ENCODE measurements around the gene CALCOCO1. TPM values are rescaled to one million over a fixed set of nuclear protein-coding genes. Genes with fewer than 3 reads are reported as not detected.

The CALCOCO1 gene
- total and polyA plus RNA-seq, 2 experiments from 2014 or later: 71.3 to 74.4 TPM

GRCh38 chr12:53740130-53740491, 12.9 kb upstream of the CALCOCO1 start:
- no peak overlapping the region for H3K27ac ChIP-seq
- H2AFZ ChIP-seq: no peak overlapping the region
- WGBS (ENCODE audit: low lambda C conversion rate, missing lambda C conversion rate): 82% methylated on average over 3 of the region's 3 CpGs
- TF ChIP-seq CTCF (IDR thresholded peaks at IDR 0.05; ENCODE audit: poor library complexity) (no peak), EZH2 (IDR thresholded peaks at IDR 0.05; ENCODE audit: borderline replicate concordance) (no peak), EZH2phosphoT487 (IDR thresholded peaks at IDR 0.05; ENCODE audit: low read depth, severe bottlenecking, unreplicated experiment) (no peak)
- H3K79me2 ChIP-seq: no peaks in the 10 kb centered on the region
- DNase-seq (ENCODE audit: low spot score): no peak
- H3K4me3 ChIP-seq: no peak overlapping the region
- H3K27me3 ChIP-seq: peaks cover 86% of the 10 kb centered on the region
- H3K4me2 ChIP-seq: peak overlapping the region; percentile 86
- no peaks in the 10 kb centered on the region for H3K9me3 ChIP-seq (ENCODE audit: low read depth)
- H3K36me3 ChIP-seq (replicated peaks; ENCODE audit: insufficient read depth, low read depth): no peaks in the 10 kb centered on the region
- H3K4me1 ChIP-seq (ENCODE audit: insufficient read depth): peaks cover 13% of the 10 kb centered on the region
- no peaks in the 10 kb centered on the region for H3K9me2 ChIP-seq (replicated peaks; ENCODE audit: insufficient read depth)
- H4K20me1 ChIP-seq (ENCODE audit: insufficient read depth, poor library complexity, severe bottlenecking): no peaks in the 10 kb centered on the region

GRCh38 chr12:53739214-53740129, 12.2 kb upstream of the CALCOCO1 start:
- peaks cover 87% of the 10 kb centered on the region for H3K27me3 ChIP-seq
- H2AFZ ChIP-seq: peak overlapping the region; percentile 60
- peaks cover 13% of the 10 kb centered on the region for H3K4me1 ChIP-seq (ENCODE audit: insufficient read depth)
- H3K9me2 ChIP-seq (replicated peaks; ENCODE audit: insufficient read depth): no peaks in the 10 kb centered on the region
- no peak overlapping the region for H3K4me3 ChIP-seq
- DNase-seq (ENCODE audit: low spot score): no peak
- peak; percentile 38 for TF ChIP-seq EZH2phosphoT487 (IDR thresholded peaks at IDR 0.05; ENCODE audit: low read depth, severe bottlenecking, unreplicated experiment)
- TF ChIP-seq EZH2 (IDR thresholded peaks at IDR 0.05; ENCODE audit: borderline replicate concordance): peak; percentile 24
- TF ChIP-seq CTCF (IDR thresholded peaks at IDR 0.05; ENCODE audit: poor library complexity): no peak
- H3K27ac ChIP-seq: no peak overlapping the region
- H3K9me3 ChIP-seq (ENCODE audit: low read depth): no peaks in the 10 kb centered on the region
- WGBS (ENCODE audit: low lambda C conversion rate, missing lambda C conversion rate): 8% methylated on average over 41 of the region's 50 CpGs
- H3K79me2 ChIP-seq: no peaks in the 10 kb centered on the region
- peak overlapping the region; percentile 86 for H3K4me2 ChIP-seq
- no peaks in the 10 kb centered on the region for H3K36me3 ChIP-seq (replicated peaks; ENCODE audit: insufficient read depth, low read depth)
- H4K20me1 ChIP-seq (ENCODE audit: insufficient read depth, poor library complexity, severe bottlenecking): no peaks in the 10 kb centered on the region

GRCh38 chr12:53738406-53739213, 11.4 kb upstream of the CALCOCO1 start:
- Histone ChIP-seq H3K27me3 (peaks cover 89% of the 10 kb centered on the region), H3K4me2 (peak overlapping the region; percentile 86), H2AFZ (peak overlapping the region; percentile 68)

More at GRCh38 chr12:53738406-53739213, 11.4 kb upstream of the CALCOCO1 start:
- H3K79me2 ChIP-seq: no peaks in the 10 kb centered on the region
- TF ChIP-seq EZH2 (IDR thresholded peaks at IDR 0.05; ENCODE audit: borderline replicate concordance) (no peak), CTCF (IDR thresholded peaks at IDR 0.05; ENCODE audit: poor library complexity) (no peak), EZH2phosphoT487 (IDR thresholded peaks at IDR 0.05; ENCODE audit: low read depth, severe bottlenecking, unreplicated experiment) (no peak)
- 6% methylated on average over 25 of the region's 32 CpGs for WGBS (ENCODE audit: low lambda C conversion rate, missing lambda C conversion rate)
- H3K4me1 ChIP-seq (ENCODE audit: insufficient read depth): peaks cover 13% of the 10 kb centered on the region
- H3K9me2 ChIP-seq (replicated peaks; ENCODE audit: insufficient read depth): no peaks in the 10 kb centered on the region
- H3K9me3 ChIP-seq (ENCODE audit: low read depth): no peaks in the 10 kb centered on the region
- H3K4me3 ChIP-seq: no peak overlapping the region
- H3K36me3 ChIP-seq (replicated peaks; ENCODE audit: insufficient read depth, low read depth): no peaks in the 10 kb centered on the region
- H3K27ac ChIP-seq: no peak overlapping the region
- H4K20me1 ChIP-seq (ENCODE audit: insufficient read depth, poor library complexity, severe bottlenecking): no peaks in the 10 kb centered on the region
- DNase-seq (ENCODE audit: low spot score): peak; percentile 60

Measured in hepatocyte (in vitro differentiated cells).